HAP-1 (cell line): Measurements from ENCODE around the gene DSCAM.

Source experiments
- DNase-seq, 2 experiments: peaks; one replicate each; pipeline ENCODE4 v3.0.0-alpha.2; 2016 to 2020; ENCODE audit warnings: low spot score in 2 of 2
- H3K27me3 ChIP-seq: fragments of 250-450 bp; sonication (Bioruptor Pico); 2 replicates; pipeline ENCODE4 v1.5.1; 2020; ENCODE audit warnings: low read depth, mild to moderate bottlenecking, moderate library complexity
- H3K36me3 ChIP-seq: fragments of 250-450 bp; sonication (Bioruptor Pico); replicated peaks from 2 replicates; pipeline ENCODE4 v1.5.1; 2020; ENCODE audit warnings: mild to moderate bottlenecking
- H3K4me1 ChIP-seq: fragments of 250-450 bp; sonication (Bioruptor Pico); 2 replicates; pipeline ENCODE4 v1.5.1; 2020; ENCODE audit warnings: mild to moderate bottlenecking
- H3K4me3 ChIP-seq: fragments of 250-450 bp; sonication (Bioruptor Pico); 2 replicates; pipeline ENCODE4 v1.5.1; 2020; ENCODE audit warnings: mild to moderate bottlenecking, moderate library complexity
- H3K9me3 ChIP-seq: fragments of 250-450 bp; sonication (Bioruptor Pico); 2 replicates; pipeline ENCODE4 v1.5.1; 2020; ENCODE audit warnings: mild to moderate bottlenecking, moderate library complexity
- in situ Hi-C: fragments of 300-500 bp; cut with MboI; formaldehyde crosslinking; loops from 3 replicates; pipeline ENCODE4 v1.14.3; 2020; ENCODE audit warnings: low sequenced_read_pairs, inconsistent platforms, mixed read lengths

The DSCAM gene

DNA sequence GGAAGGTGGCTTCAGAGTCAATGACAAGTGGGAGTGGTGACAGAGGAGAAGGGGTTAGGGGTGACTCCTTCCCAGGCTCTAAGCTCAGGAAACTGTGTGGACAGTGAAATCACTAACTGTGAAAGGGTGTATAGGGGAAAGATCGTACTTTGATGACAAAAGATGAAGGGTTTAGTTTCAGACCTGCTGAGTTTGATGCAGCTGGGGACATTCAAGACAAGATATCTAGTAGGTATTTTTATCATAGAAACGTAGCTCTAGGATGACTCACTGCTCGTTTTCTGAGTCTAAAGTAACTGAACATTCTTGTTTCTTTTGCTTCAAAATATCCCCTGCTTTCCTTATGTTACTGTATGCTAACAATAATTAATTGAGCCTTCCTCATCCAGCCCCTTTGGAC, 830.7 kb downstream of the DSCAM start:
- peaks cover 2% of the 10 kb centered on the region; the same call in 1 of the 2 replicates for H3K9me3 ChIP-seq
- no peaks in the 10 kb centered on the region for H3K4me1 ChIP-seq
- H3K36me3 ChIP-seq = no peaks in the 10 kb centered on the region
- in situ Hi-C loops = no loop called here
- DNase-seq = no peak
- H3K27me3 ChIP-seq = no peaks in the 10 kb centered on the region
- H3K4me3 ChIP-seq = no peak overlapping the region

DNA sequence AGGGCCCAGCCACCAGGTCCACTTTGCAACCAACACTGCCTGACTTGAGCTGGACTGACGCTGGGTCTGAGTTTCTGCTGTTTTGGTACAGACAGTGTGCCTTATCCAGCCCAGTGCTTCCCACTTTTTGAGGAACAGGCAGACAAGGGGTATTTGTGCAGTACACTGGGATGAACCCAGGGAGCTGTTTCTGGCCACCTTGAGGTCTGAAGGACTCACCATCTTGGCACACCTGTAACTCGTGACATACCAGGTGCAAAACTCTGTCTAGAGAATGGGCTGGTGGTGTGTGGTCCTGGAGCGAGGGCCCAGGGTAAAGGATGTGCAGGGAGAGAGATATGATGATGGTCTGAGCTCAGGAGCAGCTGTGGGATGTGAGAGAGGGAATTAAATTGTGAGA, 831.1 kb downstream of the DSCAM start:
- Histone ChIP-seq H3K36me3 (no peaks in the 10 kb centered on the region), H3K9me3 (peaks cover 2% of the 10 kb centered on the region; the same call in 1 of the 2 replicates), H3K4me1 (no peaks in the 10 kb centered on the region), H3K27me3 (no peaks in the 10 kb centered on the region), H3K4me3 (no peak overlapping the region)
- in situ Hi-C loops = no loop called here
- no peak for DNase-seq

DNA sequence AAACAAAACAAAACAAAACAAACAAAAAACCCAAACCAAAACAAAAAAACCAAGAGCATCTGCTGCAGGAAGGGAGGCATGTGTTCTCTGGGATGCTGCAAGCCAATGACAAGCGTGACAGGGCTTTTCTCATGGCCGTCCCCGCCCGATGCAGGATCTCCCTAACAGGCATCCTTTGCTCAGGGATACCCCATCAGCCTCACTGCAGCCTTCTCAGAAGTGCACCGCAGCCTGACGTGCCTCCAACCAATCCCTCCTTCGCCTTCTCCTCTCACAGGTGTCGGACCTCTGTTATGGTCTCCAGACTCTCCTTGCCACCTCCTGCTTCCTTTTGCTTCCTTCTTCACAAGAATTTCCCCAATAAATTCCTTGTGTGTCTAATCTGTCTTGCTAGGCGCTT, 832.6 kb downstream of the DSCAM start:
- no peaks in the 10 kb centered on the region for H3K4me1 ChIP-seq
- H3K36me3 ChIP-seq = no peaks in the 10 kb centered on the region
- H3K9me3 ChIP-seq = peaks cover 2% of the 10 kb centered on the region; the same call in 1 of the 2 replicates
- in situ Hi-C loops = no loop called here
- H3K27me3 ChIP-seq = no peaks in the 10 kb centered on the region
- no peak for DNase-seq
- no peak overlapping the region for H3K4me3 ChIP-seq

DNA sequence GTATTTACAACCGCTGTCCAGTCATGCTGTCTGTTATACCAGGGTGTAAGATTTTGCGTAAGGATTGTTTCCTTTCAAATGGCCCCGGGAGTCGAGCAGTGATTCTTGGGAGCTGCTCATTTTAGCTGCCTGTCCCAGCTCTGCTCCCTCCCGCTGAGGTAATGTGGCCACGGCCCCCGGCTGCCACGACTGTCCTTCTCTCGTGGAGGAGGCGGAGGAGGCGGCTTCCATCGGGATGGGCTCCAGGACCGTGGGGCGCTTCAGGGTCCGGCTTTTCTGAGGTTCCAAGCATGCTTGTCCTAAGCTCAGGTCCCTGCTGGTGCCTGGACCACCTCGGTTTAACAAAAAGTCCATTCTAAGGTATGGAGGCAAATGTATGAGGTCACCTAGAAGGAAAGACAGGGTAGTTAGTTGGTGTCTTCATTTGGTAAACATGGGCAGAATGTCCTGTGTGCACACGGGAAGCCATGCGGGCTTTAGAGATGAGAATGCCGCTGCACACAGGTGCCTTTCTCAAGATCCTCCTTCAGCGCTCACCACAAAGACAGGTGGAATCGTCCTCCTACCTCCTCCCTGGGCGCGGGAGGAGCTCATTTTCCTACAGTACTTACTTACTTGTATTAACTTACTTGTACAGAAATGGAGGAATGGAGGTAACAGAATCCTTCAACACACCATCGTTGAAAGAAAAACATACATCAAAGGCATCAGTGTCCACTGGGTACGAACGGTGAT, 833.8 kb downstream of the DSCAM start:
- in situ Hi-C loops = no loop called here
- Histone ChIP-seq H3K4me3 (no peak overlapping the region), H3K36me3 (no peaks in the 10 kb centered on the region), H3K9me3 (peaks cover 2% of the 10 kb centered on the region; the same call in 1 of the 2 replicates), H3K4me1 (no peaks in the 10 kb centered on the region), H3K27me3 (no peaks in the 10 kb centered on the region)
- no peak for DNase-seq

DNA sequence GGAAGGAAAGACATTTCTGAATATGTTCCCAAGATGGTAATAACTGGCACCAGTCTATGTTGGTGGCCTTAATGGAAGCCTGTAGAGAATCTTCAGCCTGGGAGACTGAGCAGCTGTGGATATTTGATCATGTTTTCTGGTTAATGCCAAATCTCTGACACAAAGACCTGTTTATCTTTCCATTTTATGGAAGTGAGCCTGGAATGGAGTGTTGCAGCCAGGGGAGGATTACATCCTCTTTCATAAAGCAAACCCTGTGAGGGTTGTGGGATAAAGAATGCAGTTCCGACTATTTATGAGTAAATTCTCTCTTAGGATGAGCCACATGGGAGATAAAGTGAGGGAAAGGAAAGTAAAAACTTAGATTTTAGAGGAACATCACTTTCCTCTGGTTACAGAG, 835.6 kb downstream of the DSCAM start:
- H3K9me3 ChIP-seq = peaks cover 2% of the 10 kb centered on the region; the same call in 1 of the 2 replicates
- no peaks in the 10 kb centered on the region for H3K36me3 ChIP-seq
- in situ Hi-C loops = no loop called here
- H3K4me3 ChIP-seq = no peak overlapping the region
- no peaks in the 10 kb centered on the region for H3K4me1 ChIP-seq
- H3K27me3 ChIP-seq = no peaks in the 10 kb centered on the region
- no peak for DNase-seq

DNA sequence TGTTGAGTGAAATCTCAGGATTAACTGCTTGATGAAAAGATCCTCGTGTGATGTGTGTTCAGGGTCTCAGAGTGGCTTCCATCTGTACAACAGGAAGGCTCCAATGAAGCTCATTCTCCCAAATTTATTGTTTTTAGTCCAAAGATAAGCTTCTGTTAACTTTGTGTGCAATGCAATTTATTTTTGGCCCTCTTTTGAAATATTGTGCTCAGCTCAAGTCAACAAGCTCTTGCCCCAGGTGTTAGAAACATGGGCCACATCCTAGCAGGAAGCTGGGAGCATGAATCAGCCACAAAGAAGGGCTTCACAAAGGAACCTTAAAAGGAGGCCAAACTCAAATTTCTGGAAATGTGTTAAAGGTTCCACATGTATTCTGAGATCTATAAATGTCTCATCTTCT, 844.0 kb downstream of the DSCAM start:
- no peaks in the 10 kb centered on the region; the same call in 1 of the 2 replicates for H3K9me3 ChIP-seq
- no peak overlapping the region for H3K4me3 ChIP-seq
- H3K36me3 ChIP-seq = no peaks in the 10 kb centered on the region
- no peak for DNase-seq
- H3K4me1 ChIP-seq = no peaks in the 10 kb centered on the region
- in situ Hi-C loops = no loop called here
- no peaks in the 10 kb centered on the region for H3K27me3 ChIP-seq

DNA sequence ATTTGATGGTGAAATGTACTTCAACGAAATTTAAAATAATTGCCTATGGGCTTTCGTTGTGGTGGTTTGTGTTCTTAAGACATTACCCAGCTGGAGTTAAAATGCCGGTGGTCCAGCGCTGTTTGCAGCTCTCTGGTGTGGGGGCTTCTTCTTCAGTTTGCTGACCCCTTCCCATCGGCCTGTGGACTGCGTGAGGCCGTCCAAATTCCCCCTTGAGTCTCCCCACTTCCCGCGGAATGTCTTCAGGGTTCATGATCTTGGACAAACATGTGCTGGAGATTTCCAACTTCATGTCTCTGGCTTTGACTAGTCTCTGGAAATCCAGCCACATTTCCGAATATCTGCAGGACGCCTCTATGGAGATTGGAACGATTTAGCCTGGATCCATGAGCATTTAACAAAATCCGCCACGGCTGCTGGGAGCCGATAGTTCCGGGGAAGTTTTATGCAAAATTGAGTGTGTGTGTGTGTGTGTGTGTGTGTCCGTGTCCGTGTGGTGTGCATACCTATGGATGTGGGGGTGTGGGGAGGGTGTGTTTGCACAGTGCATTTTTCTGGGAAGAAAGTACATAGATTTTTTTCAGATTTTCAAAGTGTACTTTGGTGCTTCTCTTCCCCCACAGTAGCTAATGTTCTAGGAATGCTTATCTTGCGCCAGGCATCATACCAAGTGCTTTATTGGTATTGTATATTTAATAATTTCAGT, 862.5 kb downstream of the DSCAM start:
- no peaks in the 10 kb centered on the region for H3K36me3 ChIP-seq
- DNase-seq = no peak
- H3K9me3 ChIP-seq = 0 out of 2 replicates have a peak, but pooled peaks cover 2% of the 10 kb centered on the region
- in situ Hi-C loops = no loop called here
- no peaks in the 10 kb centered on the region for H3K27me3 ChIP-seq
- H3K4me3 ChIP-seq = no peak overlapping the region
- no peaks in the 10 kb centered on the region for H3K4me1 ChIP-seq

DNA sequence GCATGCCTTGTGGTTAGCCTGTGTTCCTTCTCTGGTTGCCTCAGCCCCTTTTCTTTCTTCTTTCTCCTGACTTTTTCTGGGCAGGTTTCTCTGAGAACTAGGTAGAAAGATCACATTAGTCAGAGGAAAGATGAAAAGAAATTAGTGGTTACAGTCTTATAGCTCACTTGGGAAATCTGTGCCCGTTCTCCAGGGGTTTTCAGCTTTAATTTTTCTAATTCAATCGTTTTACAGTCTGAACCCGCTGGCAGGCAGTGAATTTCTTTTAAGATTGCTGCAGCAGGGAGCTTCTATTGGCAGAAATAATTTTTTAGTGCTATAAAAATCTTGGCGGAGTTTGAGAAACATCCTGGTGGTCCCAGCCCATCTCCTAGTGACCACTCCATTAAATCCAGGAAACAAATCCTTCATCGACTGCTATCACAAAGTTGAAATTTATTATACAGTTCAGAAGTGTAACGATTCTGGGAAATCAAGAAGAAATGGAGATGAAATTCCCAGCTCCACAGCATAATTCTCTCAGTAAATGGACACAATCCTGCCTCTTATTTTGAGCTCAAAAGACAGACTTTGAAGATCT, 866.6 kb downstream of the DSCAM start:
- in situ Hi-C loops = no loop called here
- DNase-seq = no peak
- H3K27me3 ChIP-seq = no peaks in the 10 kb centered on the region
- H3K36me3 ChIP-seq = no peaks in the 10 kb centered on the region
- H3K4me1 ChIP-seq = no peaks in the 10 kb centered on the region
- H3K9me3 ChIP-seq = peaks cover 2% of the 10 kb centered on the region; the same call in 1 of the 2 replicates
- no peak overlapping the region for H3K4me3 ChIP-seq

DNA sequence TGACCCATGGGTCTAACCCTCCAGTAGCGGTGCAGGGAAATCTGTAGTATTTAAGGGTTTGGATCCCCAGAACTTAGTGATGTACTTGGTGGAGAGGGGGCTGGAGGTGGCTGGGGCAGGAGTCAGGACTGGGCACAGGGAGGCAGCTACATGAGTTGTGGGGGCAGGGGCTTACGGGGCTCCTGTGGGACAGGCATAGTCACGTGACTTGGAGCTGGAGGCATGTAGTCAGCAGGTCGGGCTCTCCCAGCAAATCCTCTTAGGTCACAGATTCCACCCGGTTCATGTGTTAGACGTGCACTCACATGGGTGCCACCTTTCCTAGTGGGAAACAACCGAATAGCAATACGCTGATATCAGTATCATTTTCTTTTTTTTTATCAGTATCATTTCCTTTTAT, 867.6 kb downstream of the DSCAM start:
- no peak overlapping the region for H3K4me3 ChIP-seq
- H3K36me3 ChIP-seq = no peaks in the 10 kb centered on the region
- DNase-seq = no peak
- peaks cover 2% of the 10 kb centered on the region; the same call in 1 of the 2 replicates for H3K9me3 ChIP-seq
- H3K4me1 ChIP-seq = no peaks in the 10 kb centered on the region
- in situ Hi-C loops = no loop called here
- no peaks in the 10 kb centered on the region for H3K27me3 ChIP-seq

DNA sequence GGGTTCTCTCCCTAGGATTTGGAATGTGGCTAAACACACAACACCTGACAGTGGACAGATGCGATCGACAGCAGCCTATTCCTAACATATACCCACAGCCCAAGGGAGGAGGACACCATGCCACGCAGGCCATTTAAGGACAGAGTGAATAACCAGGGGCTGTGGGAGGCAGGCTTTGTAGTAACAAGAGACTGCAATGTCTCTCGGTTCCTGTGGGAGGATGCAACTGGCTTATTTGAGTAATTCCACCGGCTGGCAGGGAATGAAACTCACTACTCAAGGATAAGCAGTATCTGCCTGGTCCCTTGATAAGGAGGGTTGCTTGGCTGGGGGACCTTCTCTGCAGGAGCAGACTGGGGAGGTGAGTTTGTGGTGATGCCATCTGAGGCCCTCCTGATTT, 870.2 kb downstream of the DSCAM start:
- in situ Hi-C loops = no loop called here
- no peak for DNase-seq
- H3K27me3 ChIP-seq = no peaks in the 10 kb centered on the region
- no peaks in the 10 kb centered on the region for H3K4me1 ChIP-seq
- peaks cover 2% of the 10 kb centered on the region for H3K9me3 ChIP-seq
- no peak overlapping the region for H3K4me3 ChIP-seq
- no peaks in the 10 kb centered on the region for H3K36me3 ChIP-seq

DNA sequence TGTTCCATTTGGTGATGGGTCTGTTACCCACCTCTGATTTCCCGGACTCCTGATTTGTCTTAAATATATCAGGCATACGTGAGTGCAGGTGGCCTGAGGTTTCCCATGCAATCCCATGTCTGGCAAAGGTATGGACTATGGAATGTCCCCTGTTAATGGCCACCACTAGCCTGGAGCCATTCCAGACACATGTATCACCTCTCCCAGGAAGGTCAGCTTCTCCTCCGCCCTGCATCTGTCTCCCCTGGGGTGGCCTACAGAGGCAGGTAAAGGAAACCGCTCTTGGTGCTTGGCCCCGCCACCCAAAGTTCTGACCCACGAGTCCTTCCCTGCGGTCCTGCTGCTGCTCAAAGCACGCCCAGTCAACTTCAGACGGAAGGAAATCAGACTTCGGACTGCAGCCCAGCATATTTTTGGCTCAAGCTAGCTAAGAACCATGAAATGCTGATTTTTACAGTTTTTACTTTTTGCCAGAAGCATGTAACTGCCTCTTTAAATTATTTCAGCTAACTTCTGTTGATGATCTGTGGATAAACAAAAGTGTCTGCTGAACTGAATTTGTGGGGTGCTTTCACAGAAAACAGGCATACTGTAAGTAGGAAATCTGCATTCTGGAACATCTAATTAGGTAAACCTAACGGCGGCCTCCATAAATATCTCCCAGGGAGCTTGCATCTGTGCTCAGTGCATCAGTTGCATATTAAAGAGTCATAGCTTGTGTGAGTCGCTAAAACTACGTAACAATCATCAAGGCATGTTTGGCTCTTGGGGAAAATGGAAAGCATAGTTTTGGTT, 873.8 kb downstream of the DSCAM start:
- Histone ChIP-seq H3K4me1 (no peaks in the 10 kb centered on the region), H3K36me3 (no peaks in the 10 kb centered on the region), H3K4me3 (no peak overlapping the region), H3K9me3 (peaks cover under 1% of the 10 kb centered on the region), H3K27me3 (no peaks in the 10 kb centered on the region)
- DNase-seq = no peak
- in situ Hi-C loops = no loop called here

DNA sequence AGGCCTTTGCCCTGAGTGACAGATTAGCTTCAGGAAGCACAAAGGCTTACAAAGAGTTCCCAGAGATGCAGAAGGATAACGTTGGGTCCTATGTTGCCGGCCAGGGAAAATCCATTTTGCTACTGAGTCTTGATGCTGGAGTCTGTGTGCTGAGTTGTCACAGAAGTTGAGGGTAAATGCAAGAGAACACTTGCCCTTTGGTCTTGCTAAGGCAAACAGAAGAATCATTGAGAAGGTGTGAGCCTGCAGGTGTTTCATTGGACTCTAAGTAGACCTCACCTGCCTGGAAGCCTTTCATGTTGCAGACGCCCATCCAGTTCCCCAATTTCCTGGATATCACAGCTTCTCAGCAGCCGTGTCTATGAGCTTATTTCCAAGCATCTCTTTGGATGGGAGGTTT, 874.5 kb downstream of the DSCAM start:
- Histone ChIP-seq H3K36me3 (no peaks in the 10 kb centered on the region), H3K4me3 (no peak overlapping the region), H3K27me3 (no peaks in the 10 kb centered on the region), H3K4me1 (no peaks in the 10 kb centered on the region), H3K9me3 (no peaks in the 10 kb centered on the region; the same call in 1 of the 2 replicates)
- in situ Hi-C loops = no loop called here
- DNase-seq = no peak

DNA sequence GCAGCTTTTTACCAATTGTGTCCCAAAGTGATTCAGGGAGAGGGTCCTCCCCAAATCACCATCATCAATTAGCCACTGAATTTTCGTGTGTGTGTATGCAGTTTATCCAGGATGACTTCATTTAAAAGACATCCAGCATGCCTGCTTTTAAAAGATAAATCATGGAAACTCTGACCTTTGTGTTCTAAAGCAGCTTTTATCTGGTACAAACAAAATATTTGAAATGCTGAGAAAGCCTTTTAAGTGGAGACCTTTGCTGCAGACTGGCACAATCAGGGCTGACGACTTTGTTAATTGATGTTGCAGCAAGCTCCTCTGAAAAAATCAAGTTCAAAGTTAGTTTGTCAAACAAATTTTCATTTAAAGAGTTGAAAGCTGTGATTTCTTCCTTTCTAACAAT, 875.0 kb downstream of the DSCAM start:
- H3K4me1 ChIP-seq = no peaks in the 10 kb centered on the region
- in situ Hi-C loops = no loop called here
- H3K9me3 ChIP-seq = no peaks in the 10 kb centered on the region; the same call in 1 of the 2 replicates
- no peak overlapping the region for H3K4me3 ChIP-seq
- H3K27me3 ChIP-seq = no peaks in the 10 kb centered on the region
- H3K36me3 ChIP-seq = no peaks in the 10 kb centered on the region
- DNase-seq = no peak
